ENCODE data around the gene URB2.

Gene URB2

DNA sequence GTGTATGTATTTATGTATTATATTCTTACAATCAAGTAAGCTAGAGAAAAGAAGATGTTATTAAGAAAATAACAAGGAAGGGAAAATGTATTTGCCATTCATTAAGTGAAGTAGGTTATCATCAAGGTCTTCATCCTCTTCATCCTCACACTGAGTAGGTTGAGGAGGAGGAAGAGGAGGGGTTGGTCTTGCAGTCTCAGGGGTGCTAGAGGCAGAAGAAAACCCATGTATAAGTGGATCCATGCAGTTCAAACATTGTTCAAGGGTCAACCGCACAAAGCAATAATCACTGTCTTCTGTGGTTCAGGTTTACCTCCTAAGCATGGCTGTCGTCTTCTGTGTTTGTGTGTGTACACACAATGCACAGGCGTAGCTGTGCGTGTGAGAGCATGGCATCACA, 16.9 kb downstream of the URB2 start:
- TF ChIP-seq, protein P1, sequence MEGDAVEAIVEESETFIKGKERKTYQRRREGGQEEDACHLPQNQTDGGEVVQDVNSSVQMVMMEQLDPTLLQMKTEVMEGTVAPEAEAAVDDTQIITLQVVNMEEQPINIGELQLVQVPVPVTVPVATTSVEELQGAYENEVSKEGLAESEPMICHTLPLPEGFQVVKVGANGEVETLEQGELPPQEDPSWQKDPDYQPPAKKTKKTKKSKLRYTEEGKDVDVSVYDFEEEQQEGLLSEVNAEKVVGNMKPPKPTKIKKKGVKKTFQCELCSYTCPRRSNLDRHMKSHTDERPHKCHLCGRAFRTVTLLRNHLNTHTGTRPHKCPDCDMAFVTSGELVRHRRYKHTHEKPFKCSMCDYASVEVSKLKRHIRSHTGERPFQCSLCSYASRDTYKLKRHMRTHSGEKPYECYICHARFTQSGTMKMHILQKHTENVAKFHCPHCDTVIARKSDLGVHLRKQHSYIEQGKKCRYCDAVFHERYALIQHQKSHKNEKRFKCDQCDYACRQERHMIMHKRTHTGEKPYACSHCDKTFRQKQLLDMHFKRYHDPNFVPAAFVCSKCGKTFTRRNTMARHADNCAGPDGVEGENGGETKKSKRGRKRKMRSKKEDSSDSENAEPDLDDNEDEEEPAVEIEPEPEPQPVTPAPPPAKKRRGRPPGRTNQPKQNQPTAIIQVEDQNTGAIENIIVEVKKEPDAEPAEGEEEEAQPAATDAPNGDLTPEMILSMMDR (IDR thresholded peaks at IDR 0.05; ENCODE audit: control insufficient read depth, extremely low read depth, insufficient read depth): no peak
- H3K4me3 ChIP-seq (ENCODE audit: low read depth, low read length): no peak overlapping the region
- no peak for DNase-seq (ENCODE audit: low read depth)

- no peak overlapping the region for H3K4me3 ChIP-seq (ENCODE audit: low read depth, low read length)
- no peak for DNase-seq (ENCODE audit: low read depth)
- TF ChIP-seq, protein P1 (IDR thresholded peaks at IDR 0.05; ENCODE audit: control insufficient read depth, extremely low read depth, insufficient read depth): no peak
These were observed 18.1 kb downstream of the URB2 start for GRCh38 chr1:229643996-229644745.

GRCh38 chr1:229645324-229645993, 19.4 kb downstream of the URB2 start:
- TF ChIP-seq, protein P1 (IDR thresholded peaks at IDR 0.05; ENCODE audit: control insufficient read depth, extremely low read depth, insufficient read depth): no peak
- DNase-seq (ENCODE audit: low read depth): no peak
- H3K4me3 ChIP-seq (ENCODE audit: low read depth, low read length): no peak overlapping the region

GRCh38 chr1:229648406-229648805, 22.4 kb downstream of the URB2 start:
- DNase-seq (ENCODE audit: low read depth): no peak
- TF ChIP-seq, protein P1 (IDR thresholded peaks at IDR 0.05; ENCODE audit: control insufficient read depth, extremely low read depth, insufficient read depth): no peak
- no peak overlapping the region for H3K4me3 ChIP-seq (ENCODE audit: low read depth, low read length)

DNA sequence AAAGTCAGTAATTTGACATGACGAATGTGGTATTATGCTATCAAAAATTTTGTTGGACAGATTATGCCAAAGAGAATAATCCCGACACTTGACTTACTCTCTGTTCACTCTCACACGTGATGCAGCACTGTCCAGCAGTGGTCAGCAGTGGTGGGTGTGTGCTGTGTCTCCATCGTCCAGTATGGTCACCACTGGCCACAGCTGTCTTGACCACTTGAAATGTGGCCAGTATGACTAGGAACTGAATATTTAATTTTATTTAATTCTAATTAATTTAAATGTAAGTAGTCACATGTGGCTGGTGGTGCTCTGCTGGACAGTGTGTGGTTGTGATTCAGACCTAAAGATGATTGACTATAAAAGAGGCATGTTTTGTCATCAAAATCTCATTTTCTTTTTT, 24.0 kb downstream of the URB2 start:
- TF ChIP-seq, protein P1 (IDR thresholded peaks at IDR 0.05; ENCODE audit: control insufficient read depth, extremely low read depth, insufficient read depth): no peak
- no peak for DNase-seq (ENCODE audit: low read depth)
- H3K4me3 ChIP-seq (ENCODE audit: low read depth, low read length): no peak overlapping the region

GRCh38 chr1:229651546-229651945, 25.5 kb downstream of the URB2 start:
- no peak for DNase-seq (ENCODE audit: low read depth)
- TF ChIP-seq, protein P1 (IDR thresholded peaks at IDR 0.05; ENCODE audit: control insufficient read depth, extremely low read depth, insufficient read depth): no peak
- H3K4me3 ChIP-seq (ENCODE audit: low read depth, low read length): no peak overlapping the region
